Stomach (tissue), 9 donors: ENCODE data around the gene KIF5B. TPM values are rescaled to one million over a fixed set of nuclear protein-coding genes. Genes with fewer than 3 reads are reported as not detected.
"Not testable (repeated sequence)": the region's sequence is repeated elsewhere in the genome, so short reads cannot be mapped to it uniquely, and the experiment has no call there.

Source experiments
- DNase-seq, 2 donors: peaks; one replicate each; pipeline versions ENCODE4 v3.0.0 to v3.0.0-alpha.2; 2013 to 2019
- H3K27ac ChIP-seq, 5 donors: fragments of 200-600 bp in 4 of 5; sonication (generic) in 4 of 5; one replicate each; pipeline ENCODE4 v1.5.1; 2013 to 2019; ENCODE audit warnings: mild to moderate bottlenecking in 1 of 5, moderate library complexity in 1 of 5
- H3K27me3 ChIP-seq, 3 donors: fragments of 200-600 bp; sonication (generic); one replicate each; pipeline ENCODE4 v1.5.1; 2017 to 2019; ENCODE audit warnings: mixed run types in 1 of 3
- H3K36me3 ChIP-seq, 4 donors: fragments of 200-600 bp; sonication (generic); 1 replicate in 3 of 4; 2 replicates in 1 of 4; pipeline ENCODE4 v1.5.1; 2016 to 2019
- H3K4me1 ChIP-seq, 4 donors: fragments of 200-600 bp; sonication (generic); one replicate each; pipeline ENCODE4 v1.5.1; 2016 to 2019
- H3K4me3 ChIP-seq, 4 donors: fragments of 200-600 bp; sonication (generic) in 3 of 4; one replicate each; pipeline ENCODE4 v1.5.1; 2016 to 2019; ENCODE audit warnings: mild to moderate bottlenecking in 1 of 4
- H3K9me3 ChIP-seq, 4 donors: fragments of 200-600 bp; sonication (generic); one replicate each; pipeline ENCODE4 v1.5.1; 2016 to 2019
- EP300 ChIP-seq: sonication (generic); formaldehyde crosslinking; IDR thresholded peaks from one replicate; pipeline ENCODE4 v1.6.1; 2017; ENCODE audit warnings: antibody characterized with exemption
- POLR2A ChIP-seq, 4 donors: fragments of 450-650 bp; IDR thresholded peaks; one replicate each; pipeline ENCODE4 v1.6.1; 2016; ENCODE audit warnings: antibody characterized with exemption in 4 of 4, control low read depth in 2 of 4, mild to moderate bottlenecking in 1 of 4, moderate library complexity in 1 of 4
- POLR2AphosphoS5 ChIP-seq, 3 donors: sonication (generic); formaldehyde crosslinking; IDR thresholded peaks; one replicate each; pipeline ENCODE4 v1.6.1; 2016; ENCODE audit warnings: antibody characterized with exemption in 3 of 3
- whole genome bisulfite sequencing, 5 donors: extraction: QIAGEN DNeasy Blood & Tissue Kit in 3 of 5; methylation state at CpG; one replicate each; pipeline versions ENCODE4 v1.1.5 to v1.1.7; 2013 to 2018; 5-methylcytosine and 5-hydroxymethylcytosine counted together
- intact Hi-C: fragments of 100-400 bp; cut with DNase I; formaldehyde crosslinking; loops from one replicate; pipeline ENCODE4 v1.15.1; 2023; ENCODE audit warnings: low total_unique reads
- polyA plus RNA-seq, 3 donors: library from polyadenylated mRNA; stranded (reverse); fragments of 200-250 nt; gene quantifications; one replicate each; pipeline ENCODE4 v1.2.3, GENCODE V29; 2013
- total RNA-seq, 5 donors: library from RNA; depleted of rRNA; stranded (reverse); fragments of >200 nt; gene quantifications; one replicate each; pipeline versions ENCODE4 v1.1.0 to v1.2.3, GENCODE V29; 2014 to 2016
- TF ChIP-seq, protein P1 (sequence below), 7 experiments: fragments of 450-650 bp in 4 of 7; fragments of 200-600 bp in 3 of 7; sonication (generic) in 3 of 7; IDR thresholded peaks; one replicate each; pipeline ENCODE4 v1.5.1; 2016 to 2019; ENCODE audit warnings: antibody characterized with exemption in 7 of 7, control low read depth in 2 of 7, mild to moderate bottlenecking in 1 of 7
- donor health status: healthy with polysubstance abuse.
- donor health status: Bipolar disorder and iron deficiency.
- donor health status: healthy.

Gene KIF5B
- total and polyA plus RNA-seq, 8 donors = 25.1 to 145 (median 66.3) TPM

DNA sequence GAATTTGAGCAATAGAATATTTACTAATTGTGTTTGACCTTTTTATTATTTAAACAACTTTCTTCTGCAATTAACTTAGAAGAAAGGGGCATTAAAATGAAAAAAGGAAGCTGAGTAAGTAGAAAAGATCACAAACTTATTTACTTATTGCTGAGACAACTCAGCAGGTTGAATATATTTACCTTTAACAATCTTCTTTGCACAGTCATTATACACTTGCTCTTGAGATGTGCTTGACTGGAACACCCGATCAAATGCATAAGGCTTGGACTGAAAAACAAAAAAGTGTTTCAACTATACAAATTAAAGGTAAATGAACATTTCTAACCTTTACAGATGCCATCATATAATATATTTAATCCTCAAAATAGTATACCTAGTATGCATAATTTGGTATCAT is 7.9 kb downstream of the KIF5B start:
- WGBS, 5 donors = 53 to 79% (median 66%) methylated on average over 1 of the region's 1 CpG
- Histone ChIP-seq H3K4me1 (peaks cover 33 to 95% (median 67%) of the 10 kb centered on the region in 4 donors), H3K27me3 (no peaks in the 10 kb centered on the region), H3K36me3 (peaks cover 21 to 47% (median 42%) of the 10 kb centered on the region in 4 donors), H3K9me3 (no peaks in the 10 kb centered on the region), H3K27ac (no peak overlapping the region), H3K4me3 (no peak overlapping the region)
- no peak for DNase-seq
- intact Hi-C loops = no loop called here
- no peak for TF ChIP-seq EP300
- TF ChIP-seq POLR2AphosphoS5 (IDR thresholded peaks at IDR 0.05) = no peak
- TF ChIP-seq POLR2A (IDR thresholded peaks at IDR 0.05) = no peak
- TF ChIP-seq, protein P1, sequence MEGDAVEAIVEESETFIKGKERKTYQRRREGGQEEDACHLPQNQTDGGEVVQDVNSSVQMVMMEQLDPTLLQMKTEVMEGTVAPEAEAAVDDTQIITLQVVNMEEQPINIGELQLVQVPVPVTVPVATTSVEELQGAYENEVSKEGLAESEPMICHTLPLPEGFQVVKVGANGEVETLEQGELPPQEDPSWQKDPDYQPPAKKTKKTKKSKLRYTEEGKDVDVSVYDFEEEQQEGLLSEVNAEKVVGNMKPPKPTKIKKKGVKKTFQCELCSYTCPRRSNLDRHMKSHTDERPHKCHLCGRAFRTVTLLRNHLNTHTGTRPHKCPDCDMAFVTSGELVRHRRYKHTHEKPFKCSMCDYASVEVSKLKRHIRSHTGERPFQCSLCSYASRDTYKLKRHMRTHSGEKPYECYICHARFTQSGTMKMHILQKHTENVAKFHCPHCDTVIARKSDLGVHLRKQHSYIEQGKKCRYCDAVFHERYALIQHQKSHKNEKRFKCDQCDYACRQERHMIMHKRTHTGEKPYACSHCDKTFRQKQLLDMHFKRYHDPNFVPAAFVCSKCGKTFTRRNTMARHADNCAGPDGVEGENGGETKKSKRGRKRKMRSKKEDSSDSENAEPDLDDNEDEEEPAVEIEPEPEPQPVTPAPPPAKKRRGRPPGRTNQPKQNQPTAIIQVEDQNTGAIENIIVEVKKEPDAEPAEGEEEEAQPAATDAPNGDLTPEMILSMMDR (IDR thresholded peaks at IDR 0.05) = no peak

DNA sequence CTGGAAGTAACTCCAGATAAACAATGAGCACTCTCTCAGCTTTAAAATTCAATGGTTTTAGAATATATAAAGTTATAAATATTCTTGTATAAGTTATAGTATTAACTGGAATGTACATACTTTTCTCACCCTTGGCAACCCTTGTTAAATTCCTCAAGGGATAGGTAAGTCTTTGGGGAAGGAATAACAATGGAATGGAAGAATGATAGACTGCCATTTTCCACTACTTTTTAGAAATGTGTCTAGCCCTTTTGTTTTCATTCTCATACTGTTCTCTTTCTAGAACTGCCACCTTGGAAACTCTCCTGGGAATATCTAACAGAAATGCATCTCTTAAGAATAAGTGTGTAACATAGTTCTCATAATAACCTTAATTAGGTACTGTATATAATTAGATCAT is 8.3 kb downstream of the KIF5B start:
- TF ChIP-seq, protein P1 (IDR thresholded peaks at IDR 0.05) = no peak
- TF ChIP-seq POLR2AphosphoS5 (IDR thresholded peaks at IDR 0.05) (no peak), POLR2A (IDR thresholded peaks at IDR 0.05) (no peak), EP300 (no peak)
- H3K4me1 ChIP-seq = peaks cover 36 to 95% (median 67%) of the 10 kb centered on the region in 4 donors
- intact Hi-C loops = no loop called here
- H3K9me3 ChIP-seq = no peaks in the 10 kb centered on the region
- no peaks in the 10 kb centered on the region for H3K27me3 ChIP-seq
- DNase-seq = no peak
- H3K36me3 ChIP-seq = peaks cover 21 to 51% (median 44%) of the 10 kb centered on the region in 4 donors
- H3K27ac ChIP-seq = no peak overlapping the region
- no peak overlapping the region for H3K4me3 ChIP-seq

DNA sequence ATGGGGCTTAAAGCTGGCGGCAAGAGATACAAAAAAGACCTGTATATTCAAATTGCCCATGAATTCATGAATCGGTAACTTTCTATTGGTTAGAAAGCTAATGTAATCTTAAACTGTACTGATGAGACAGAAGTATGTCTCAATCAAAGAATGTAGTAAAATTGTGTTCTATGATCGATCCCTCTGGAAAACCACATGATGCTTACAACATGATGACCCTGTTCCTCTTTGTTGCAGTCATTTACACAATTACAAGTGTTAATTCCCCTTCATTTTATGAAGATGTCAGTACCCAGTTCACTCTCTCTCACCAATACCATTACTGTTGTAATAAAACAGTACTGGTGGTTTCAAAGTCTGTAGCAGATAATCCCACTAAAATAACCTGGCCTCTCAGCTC is 10.1 kb downstream of the KIF5B start:
- Histone ChIP-seq H3K4me3 (no peak overlapping the region), H3K9me3 (no peaks in the 10 kb centered on the region), H3K27ac (no peak overlapping the region), H3K27me3 (no peaks in the 10 kb centered on the region), H3K36me3 (peaks cover 21 to 52% (median 44%) of the 10 kb centered on the region in 4 donors), H3K4me1 (peaks cover 34 to 95% (median 70%) of the 10 kb centered on the region in 4 donors)
- TF ChIP-seq, protein P1 (IDR thresholded peaks at IDR 0.05) = no peak
- TF ChIP-seq POLR2A (IDR thresholded peaks at IDR 0.05) (no peak), POLR2AphosphoS5 (IDR thresholded peaks at IDR 0.05) (no peak), EP300 (no peak)
- WGBS, 5 donors = 86 to 96% (median 94%) methylated on average over 3 of the region's 3 CpGs
- intact Hi-C loops = no loop called here
- no peak for DNase-seq

DNA sequence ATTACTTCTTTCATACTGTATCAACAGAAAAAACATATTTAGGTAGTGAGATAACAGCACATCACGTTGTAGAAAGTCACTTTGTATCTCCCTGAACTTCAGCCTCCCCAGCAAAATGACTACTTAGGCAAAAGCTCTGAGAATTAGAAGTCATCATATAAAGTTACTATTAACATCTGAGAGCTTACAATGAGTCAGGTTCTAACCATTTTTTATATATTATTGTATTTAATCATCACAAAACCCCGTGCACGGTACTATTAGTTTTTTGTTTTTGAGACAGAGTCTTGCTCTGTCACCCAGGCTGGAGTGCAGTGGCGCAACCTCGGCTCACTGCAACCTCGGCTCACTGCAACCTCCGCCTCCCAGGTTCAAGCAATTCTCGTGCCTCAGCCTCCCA is 13.5 kb downstream of the KIF5B start:
- DNase-seq, H3K27me3 ChIP-seq, H3K9me3 ChIP-seq, H3K4me3 ChIP-seq, intact Hi-C loops: not testable (repeated sequence)
- WGBS, 5 donors = 62 to 71% (median 67%) methylated on average over 8 of the region's 8 CpGs
- peaks cover 18 to 93% (median 63%) of the 10 kb centered on the region in 4 donors for H3K4me1 ChIP-seq
- peaks cover 25 to 66% (median 50%) of the 10 kb centered on the region in 4 donors for H3K36me3 ChIP-seq
- H3K27ac ChIP-seq = peak overlapping the region in 2 of 5 donors; percentile 20 to 43

DNA sequence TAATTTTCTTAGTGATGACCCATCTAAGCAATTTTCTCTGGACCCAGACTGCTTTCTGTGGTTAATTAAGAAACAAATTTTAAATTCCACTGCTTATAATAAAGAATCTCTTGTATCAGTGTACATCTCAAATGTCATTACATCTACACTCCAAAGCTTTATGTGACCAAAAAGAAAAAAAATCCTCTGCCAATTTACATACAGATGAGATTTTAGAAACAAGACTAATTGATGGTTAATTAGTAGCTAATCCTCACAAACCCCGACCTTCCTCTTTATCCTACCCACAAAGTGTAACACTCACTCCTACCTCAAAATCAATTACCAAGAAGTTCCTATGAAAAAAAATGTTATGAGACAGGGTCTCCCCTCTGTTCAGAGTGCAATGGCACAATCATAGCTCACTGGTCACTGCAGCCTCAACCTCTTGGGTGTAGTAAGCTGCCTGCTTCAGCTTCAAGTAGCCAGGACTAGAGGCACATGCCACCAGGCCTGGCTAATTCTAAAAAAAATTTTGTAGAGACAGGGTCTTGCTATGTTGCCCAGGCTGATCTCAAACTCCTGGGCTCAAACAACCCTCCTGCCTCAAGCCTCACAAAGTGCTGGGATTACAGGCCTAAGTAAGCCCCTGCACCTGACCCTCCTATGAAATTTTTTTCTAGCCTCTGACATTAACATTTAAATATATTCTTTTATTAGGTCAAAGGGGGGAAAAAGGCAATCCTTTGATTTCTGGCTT is 14.8 kb downstream of the KIF5B start:
- TF ChIP-seq, protein P1 (IDR thresholded peaks at IDR 0.05) = no peak
- TF ChIP-seq EP300 = no peak
- no peak for TF ChIP-seq POLR2AphosphoS5 (IDR thresholded peaks at IDR 0.05)
- no peak for TF ChIP-seq POLR2A (IDR thresholded peaks at IDR 0.05)
- Histone ChIP-seq H3K27ac (peak overlapping the region in 1 of 5 donors; percentile 4), H3K9me3 (no peaks in the 10 kb centered on the region), H3K36me3 (peaks cover 24 to 66% (median 51%) of the 10 kb centered on the region in 4 donors), H3K4me1 (peaks cover 18 to 96% (median 57%) of the 10 kb centered on the region in 4 donors), H3K27me3 (no peaks in the 10 kb centered on the region), H3K4me3 (no peak overlapping the region)
- no peak for DNase-seq
- 17 to 36% (median 23%) methylated on average over 1 of the region's 1 CpG for WGBS, 5 donors
- intact Hi-C loops = no loop called here
